Lung microvascular endothelial cell (primary cell): Measurements from ENCODE around the gene EPC2. TPM values are rescaled to one million over a fixed set of nuclear protein-coding genes. Genes with fewer than 3 reads are reported as not detected.

Experiments
- DNase-seq, 2 donors: peaks; one replicate each; pipeline versions ENCODE4 v3.0.0 to v3.0.0-alpha.2; 2010; ENCODE audit warnings: low read depth in 2 of 2
- total RNA-seq: library from RNA; depleted of rRNA; stranded (reverse); fragments of >200 nt; gene quantifications from 2 replicates; pipeline ENCODE4 v1.2.1, GENCODE V29; 2014

EPC2 gene
- 11.6 and 19.0 TPM in 2 replicates for total RNA-seq

DNA sequence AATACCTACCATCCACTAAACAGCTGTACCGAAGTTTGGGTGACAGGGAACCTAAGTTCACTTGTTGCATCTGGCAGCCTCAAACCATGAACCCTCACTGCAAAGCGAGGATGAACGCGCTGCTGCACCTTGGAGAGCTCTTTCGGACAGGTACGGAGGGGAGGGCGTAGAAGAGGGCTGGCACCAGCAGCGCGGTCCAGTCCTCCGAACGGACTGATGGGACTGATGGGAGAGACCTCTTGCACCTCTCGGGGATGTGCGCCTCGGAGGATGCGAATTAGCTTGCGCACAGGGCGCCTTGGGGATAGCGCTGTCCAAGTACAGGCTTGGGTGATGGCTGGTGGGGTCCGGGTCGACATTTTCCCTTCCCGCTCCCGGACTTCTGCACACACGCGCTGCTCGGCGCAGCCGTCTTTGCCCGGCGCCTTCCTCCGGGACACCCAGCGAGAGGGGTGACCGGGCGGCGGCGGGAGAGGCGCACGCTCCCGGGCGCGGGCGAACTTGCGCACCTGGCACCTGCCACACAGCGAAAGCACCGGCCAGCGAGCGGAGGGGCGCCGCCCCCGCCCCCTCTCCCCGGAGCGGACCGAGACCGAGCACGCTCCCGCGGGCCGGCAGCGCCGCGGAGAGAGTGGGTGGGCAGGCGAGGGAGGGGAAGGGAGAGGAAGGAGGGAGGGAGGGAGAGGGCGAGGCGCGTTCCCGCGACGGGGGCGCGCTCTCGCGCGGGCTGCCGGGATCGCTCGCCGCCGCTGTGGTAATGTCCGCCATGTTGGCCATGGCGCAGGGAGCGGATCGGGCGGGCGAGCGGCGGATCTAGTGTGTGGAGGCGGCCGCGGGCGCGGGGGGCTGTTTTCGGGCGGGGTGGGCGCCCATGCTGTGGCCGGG, at the start of gene EPC2:
EPC2 (plus strand) TSS at position 754 of the 885 bp plus-strand sequence. CDS start 267 bp downstream, outside the sequence.
- peak; percentile 84 to 92 for DNase-seq

DNA sequence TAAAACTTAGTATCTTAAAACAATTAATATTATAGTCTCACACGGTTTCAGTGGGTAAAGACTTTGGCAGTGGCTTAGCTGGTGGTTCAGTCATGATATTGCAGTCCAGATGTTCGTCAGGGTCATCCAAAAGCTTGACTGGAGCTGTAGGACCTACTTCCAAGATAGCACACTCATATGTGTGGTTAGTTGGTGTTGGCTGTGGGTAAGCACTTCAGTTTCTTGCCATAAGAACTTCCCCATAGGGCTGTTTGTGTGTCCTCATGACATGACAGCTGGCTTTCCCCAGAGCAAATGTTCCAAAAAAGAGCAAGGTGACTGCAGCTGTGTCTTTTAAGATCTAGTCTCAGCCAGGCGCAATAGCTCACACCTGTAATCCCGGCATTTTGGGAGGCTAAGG, 48.5 kb upstream of the EPC2 start:
- no peak for DNase-seq

GRCh38 chr2:148599109-148599991, 45.2 kb upstream of the EPC2 start:
- peak in 1 of 2 donors; percentile 15 for DNase-seq

DNA sequence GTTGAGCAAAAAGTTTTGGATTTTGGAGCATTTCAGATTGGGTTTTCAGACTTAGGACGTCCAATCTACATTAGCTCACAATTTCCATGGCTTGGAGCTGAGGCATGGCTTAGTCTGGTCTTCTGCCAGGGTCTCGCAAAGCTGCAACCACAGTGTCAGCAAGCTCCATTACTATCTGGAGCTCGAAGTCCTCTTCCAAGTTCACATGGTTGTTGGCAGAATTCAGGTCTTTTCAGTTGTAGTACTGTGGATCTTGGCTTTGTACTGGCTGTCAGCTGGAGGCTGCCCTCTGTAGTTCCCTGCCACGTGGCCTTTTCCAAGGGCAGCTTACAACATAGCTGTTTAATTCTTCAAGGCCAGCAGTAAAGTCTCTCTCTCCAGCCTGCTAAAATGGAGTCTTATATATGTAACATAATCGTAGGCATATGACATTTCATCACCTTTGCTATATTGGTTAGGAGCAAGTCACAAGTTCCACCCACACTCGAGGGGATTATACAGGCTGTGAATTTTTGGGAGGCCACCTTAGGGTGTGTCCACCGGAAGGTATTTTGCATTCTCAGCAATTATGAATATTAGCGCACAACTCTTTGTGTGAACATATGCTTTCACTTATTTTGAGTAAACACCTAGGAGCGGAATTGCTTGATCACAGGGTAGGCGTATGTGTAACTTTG, 41.5 kb upstream of the EPC2 start:
- no peak for DNase-seq

- DNase-seq: no peak
Measured at GRCh38 chr2:148603562-148603920, 41.0 kb upstream of the EPC2 start.

- no peak for DNase-seq
Measured at GRCh38 chr2:148604927-148605326, 39.6 kb upstream of the EPC2 start.

GRCh38 chr2:148607566-148607965, 37.0 kb upstream of the EPC2 start:
- no peak for DNase-seq

GRCh38 chr2:148613231-148614013, 31.1 kb upstream of the EPC2 start:
- DNase-seq: no peak

DNA sequence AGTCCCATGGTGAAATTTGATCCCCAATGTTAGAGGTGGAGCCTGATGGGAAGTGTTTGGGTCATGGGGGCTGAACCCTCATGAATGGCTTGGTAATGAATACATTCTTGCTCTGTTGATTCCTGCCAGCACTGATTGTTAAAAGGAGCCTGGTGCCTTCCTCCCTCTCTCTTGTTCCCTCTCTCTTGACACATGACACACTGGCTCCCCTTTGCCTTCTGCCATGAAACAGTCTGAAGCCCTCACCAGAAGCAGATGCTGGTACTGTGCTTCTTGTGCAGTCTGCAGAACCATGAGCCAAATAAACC, 30.6 kb upstream of the EPC2 start:
- DNase-seq: no peak

- peak; percentile 26 to 33 for DNase-seq
Measured at GRCh38 chr2:148614322-148615049, 30.1 kb upstream of the EPC2 start.

- DNase-seq: no peak
Measured at GRCh38 chr2:148615381-148615841, 29.1 kb upstream of the EPC2 start.

GRCh38 chr2:148616662-148617061, 27.9 kb upstream of the EPC2 start:
- no peak for DNase-seq

DNA sequence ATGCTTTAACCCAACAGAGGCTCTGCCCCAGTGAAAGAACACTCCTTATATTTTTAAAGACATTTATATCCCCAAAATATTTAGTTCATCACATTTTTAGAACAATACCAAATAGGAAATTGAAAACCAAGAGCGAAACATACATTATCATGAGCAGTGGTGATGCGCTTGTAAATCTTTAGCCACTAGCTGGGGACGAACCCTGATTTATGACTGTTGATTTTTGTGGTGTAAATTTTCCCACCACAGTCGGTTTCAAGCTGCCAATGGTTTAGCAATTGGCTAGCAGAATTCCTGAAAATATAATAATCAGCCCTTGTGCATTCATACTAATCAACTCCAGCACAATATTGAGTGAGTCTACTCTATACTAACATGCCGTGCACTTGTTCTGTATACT, 27.3 kb upstream of the EPC2 start:
- DNase-seq: no peak

DNA sequence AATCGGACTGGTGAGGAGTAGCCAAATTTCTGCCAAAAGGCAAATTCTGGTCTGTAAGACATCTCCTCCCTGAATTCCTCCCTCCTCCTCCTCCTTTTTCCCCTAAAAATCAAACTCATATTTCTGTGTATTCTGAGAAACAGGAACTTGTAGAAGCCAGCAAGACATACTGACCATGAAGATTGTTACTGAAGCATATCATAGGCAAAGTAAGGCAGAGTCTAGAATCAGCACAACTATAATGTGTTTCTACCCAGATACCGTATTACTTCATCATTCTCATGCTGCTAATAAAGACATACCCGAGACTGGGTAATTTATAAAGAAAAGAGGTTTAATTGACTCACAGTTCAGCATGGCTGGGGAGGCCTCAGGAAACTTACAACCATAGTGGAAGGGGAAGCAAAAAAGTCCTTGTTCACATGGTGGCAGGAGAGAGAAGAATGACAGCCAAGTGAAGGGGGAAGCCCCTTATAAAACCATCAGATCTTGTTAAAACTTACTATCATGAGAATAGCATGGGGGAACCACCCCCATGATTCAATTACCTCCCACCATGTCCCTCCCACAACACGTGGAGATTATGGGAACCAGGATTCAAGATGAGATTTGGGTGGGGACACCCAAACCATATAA, 24.9 kb upstream of the EPC2 start:
- DNase-seq: no peak

DNA sequence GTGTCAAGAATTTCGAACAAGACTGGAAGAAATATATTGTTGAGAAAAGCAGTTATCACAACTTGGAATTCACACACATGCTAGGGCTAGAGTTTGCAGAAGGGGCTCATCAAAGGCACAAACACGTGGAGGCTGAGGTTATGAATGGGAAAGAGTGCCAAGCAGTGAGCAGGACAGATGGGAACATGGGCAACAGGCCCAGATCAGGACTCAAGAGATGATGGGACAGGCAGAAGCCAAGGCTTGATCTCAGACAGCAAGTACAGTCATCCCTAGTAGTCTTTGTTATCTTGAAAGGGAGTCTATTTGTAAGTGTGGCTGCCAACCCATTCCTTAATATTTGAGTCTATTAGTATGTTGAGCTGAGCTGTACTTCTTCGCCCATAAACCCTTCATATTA, 22.2 kb upstream of the EPC2 start:
- no peak for DNase-seq

DNA sequence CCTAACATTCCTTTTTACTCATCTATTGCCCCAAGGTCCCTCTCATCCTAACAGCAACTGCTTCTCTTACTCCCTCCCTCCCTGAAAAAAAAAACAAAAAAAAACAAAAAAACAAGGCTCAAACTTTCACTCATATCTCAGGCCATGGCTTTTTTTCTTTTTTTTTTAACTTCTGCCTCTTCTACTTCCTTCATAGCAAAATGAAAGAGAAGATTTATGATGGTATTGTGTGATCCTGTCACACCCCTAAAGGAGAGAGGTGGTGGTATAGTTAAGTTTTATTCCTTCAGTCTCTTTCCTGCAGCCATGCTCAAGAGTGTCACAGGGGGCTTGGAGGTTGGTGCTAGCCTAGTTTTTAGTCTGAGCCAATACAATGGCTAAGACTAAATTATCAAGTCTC, 21.5 kb upstream of the EPC2 start:
- no peak for DNase-seq

GRCh38 chr2:148627224-148627623, 17.3 kb upstream of the EPC2 start:
- DNase-seq: no peak

DNA sequence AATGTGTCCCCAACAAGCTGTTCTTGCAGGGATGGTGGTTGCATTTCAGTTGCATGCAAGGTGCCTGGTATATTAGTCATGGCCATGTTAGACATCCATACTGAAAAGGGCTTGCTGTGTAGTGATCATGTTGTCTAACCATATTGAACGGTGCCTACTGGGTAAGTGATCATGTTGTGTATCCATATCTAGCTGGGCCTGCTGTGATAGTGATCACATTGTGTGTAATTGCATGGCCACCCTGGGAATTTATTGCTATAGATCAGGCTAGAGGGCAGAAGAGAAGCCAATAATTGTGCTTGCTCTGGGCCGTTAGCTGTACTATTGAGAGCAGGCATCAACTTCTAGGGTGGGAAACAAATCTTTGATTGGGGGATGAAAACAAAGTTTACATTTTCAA, 9.8 kb upstream of the EPC2 start:
- DNase-seq: no peak

- no peak for DNase-seq
Measured at GRCh38 chr2:148638543-148638942, 6.0 kb upstream of the EPC2 start.

DNA sequence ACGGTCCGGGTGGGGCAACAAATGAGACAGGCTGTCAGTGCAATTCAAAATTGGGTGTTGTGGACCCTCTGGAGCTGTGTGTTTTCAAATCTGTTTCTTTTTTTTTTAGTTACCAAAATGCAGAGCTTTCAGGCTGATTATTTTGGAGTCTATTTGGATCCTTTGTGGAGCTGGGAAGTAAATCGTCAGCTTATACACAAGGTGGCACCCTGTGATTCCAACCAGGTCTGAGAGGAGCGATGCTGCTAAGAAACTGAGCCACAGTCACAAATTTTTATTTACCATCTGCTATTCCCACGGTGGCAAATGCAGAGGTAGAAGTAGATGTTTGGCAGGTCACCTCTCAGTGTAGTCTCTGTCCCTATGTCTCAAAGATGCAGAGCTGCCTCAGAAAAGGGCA, 3.8 kb upstream of the EPC2 start:
- DNase-seq: peak; percentile 33 to 38
